AG08396 (cell line): Measurements from ENCODE around the gene HOXA9.
A peak's percentile ranks its signal among the peaks of the same experiment; 100 is the strongest.

ENCODE experiments used
- DNase-seq: peaks from one replicate; pipeline ENCODE4 v3.0.0; 2012; ENCODE audit warnings: low spot score, mixed read lengths

The HOXA9 gene

DNA sequence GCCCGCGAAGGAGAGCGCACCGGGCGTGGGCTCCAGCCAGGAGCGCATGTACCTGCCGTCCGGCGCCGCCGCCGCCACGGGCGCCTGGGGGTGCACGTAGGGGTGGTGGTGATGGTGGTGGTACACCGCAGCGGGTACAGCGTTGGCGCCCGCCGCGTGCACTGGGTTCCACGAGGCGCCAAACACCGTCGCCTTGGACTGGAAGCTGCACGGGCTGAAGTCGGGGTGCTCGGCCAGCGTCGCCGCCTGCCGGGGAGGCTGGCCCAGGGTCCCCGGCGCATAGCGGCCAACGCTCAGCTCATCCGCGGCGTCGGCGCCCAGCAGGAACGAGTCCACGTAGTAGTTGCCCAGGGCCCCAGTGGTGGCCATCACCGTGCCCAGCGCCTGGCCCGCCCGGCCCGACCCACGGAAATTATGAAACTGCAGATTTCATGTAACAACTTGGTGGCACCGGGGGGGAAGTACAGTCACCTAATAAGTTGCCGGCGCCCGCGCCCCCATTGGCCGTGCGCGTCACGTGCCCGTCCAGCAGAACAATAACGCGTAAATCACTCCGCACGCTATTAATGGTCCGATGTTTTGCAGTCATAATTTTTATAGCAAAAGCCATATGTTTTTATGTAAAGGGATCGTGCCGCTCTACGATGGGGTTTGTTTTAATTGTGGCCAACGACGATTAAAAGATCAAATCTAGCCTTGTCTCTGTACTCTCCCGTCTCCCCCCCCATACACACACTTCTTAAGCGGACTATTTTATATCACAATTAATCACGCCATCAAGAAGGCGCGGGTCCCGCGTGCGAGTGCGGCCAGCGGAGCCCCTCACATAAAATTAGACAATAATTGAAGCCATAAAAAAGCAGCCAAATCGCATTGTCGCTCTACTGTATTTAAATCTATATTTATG lies at the start of gene HOXA9:
TSS of gene HOXA9 (minus strand) at position 449 of the 907 bp plus-strand sequence. CDS start at position 369, 80 bp downstream.
- no peak for DNase-seq

DNA sequence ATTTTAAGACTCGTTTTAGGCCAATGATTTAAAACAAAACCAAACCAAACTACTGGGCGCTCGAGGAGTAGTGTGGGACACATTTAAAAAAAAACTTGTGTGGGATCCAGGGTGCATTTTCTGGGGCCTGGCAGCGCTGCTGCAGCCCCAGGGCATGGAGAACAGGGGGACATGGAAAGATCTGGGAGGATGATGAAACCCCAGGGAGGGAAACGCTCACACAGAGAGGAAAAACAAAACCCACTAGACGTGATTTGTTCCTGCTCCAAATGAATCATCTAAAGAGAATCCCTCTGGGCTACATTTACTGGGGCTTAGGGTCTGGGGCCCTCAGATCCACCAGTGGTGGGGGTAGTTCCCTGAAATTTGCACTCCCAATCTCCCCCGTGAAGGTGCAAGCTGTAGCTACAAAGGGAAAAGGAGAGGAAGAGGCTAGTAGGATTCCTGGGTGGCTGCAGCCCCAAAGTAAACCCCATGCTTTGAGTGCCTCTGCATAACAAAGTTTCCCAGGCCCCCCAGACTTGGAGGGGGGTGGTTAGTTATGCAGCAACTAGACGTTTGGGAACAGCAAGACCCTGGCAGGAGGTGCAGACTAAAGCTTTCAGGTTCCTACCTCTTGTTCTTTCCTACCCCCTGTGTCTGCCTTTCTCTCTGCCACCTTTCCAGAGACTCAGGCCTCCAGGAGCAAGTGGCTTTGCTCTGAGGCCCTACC lies 49.1 kb upstream of the HOXA9 start:
- DNase-seq, result no peak

DNA sequence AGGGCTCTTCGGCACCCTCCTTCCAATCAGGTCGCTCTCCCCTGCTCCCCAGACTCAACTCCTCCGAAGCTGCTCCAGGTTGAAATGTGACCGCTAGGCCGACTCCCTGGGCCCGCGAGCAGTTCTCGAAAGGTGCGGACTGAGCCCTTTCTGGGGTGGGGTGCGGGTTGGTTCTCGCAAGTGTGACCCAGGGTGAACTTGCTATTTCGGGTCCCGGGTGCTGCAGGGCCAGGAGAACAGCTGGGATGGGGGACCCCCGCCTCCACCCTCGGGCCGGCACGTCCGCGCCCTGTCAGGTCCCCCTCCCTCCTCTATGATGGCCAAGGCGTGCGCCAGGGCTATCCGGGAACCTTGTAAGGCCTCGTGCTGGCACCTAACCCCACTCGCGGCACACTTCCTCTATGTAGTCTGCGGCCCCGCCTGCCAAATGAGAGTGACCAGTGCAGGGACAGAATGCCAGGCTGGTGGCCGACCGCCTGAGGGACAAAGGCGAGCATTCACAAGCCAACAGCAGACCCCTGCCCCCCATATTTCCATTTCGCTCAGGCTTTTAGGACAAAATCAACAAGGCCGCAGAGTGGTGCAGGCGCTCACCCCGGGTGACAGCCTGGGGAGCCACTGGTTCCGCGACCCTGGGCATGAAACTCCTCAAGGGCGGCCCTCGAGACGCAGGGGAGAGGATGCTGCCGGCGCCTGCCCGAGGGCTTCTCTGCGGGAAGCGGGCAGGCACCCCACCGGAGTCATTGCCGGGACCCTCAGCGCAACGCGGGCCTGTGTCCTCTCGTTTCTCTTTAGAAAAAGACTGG lies 48.3 kb upstream of the HOXA9 start:
- no peak for DNase-seq

DNA sequence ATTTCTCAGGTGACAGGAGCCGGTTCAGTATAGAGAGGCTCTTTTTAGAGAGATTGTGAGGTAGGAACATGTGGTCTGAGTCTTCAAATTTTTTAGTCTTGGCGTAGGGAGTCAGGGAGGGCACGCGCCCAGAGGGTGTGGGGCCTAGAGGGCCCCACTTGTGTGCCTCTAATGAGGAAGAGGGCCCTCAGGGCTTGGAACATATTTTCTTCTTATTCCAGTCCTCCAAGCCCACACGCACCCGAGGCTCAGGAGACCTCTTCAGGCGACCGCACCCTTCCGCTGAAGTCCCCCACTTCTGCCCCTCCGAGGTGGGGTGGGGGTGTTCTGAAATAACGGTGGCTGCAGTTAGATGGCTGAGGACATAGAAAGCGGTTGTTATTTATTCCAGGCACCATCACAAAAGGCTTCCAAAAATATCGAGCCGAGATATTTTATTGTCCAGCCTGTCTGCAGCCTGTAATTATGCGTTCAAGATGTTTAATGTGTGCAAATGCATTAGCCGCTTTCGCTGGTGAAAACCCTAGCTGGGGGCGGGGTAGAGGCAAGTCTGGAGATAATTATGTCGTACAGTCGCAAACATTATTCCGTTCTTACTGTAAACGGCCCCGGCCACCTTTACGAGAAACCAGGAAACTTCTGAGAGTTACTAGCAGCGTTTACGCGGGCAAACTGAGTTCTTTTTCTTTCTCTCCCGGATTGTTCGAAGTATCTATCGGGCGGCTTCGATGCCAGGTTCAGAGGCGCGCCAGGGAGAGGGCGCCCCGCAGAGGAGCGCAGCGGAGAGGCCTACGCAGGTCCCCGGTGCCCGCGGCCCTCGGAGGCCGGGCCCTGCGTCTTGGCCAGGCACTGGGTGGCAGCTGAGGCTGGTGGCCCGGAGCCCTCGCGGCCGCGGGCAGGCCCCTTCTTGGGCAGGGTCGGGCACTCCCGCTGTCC lies 47.4 kb upstream of the HOXA9 start:
- DNase-seq, result no peak

DNA sequence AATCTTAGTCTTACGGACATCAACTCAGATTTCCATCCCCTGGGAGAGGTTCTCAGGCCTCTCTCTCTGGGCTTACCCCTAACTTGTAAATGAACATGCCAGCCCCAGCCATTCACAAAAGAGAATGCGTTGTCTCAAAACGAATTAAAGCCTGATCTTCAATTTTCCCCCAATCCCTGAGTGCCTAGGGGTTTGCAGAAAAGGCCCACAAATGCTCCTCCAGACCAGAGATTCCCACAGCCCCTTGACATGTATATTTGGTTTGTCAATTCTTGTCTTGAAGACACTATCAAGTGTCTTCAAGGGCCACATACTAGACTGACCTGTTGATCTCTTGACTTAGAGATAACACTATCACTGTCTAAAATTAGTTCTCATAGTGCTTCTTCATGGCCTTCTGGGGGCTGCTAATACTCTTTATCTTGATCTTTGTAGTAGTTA lies 46.4 kb upstream of the HOXA9 start:
- no peak for DNase-seq

DNA sequence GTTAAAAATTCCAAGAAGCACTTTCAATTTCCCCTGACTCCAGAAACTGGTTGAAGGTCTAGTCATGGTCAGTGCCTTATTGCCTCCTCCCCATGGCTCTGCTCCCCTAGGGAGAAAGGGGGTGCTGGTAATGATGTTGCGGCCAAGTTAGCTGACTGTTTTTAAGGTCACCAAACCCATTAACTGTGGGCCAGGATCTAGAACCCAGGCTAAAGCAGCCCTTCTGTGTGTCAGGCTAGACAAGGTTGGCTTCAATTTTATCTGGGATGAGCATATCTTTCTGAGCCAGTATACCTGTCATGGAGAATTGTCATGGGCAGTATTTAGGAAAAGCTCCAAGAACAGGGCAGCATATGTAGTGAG lies 45.7 kb upstream of the HOXA9 start:
- DNase-seq, result no peak

DNA sequence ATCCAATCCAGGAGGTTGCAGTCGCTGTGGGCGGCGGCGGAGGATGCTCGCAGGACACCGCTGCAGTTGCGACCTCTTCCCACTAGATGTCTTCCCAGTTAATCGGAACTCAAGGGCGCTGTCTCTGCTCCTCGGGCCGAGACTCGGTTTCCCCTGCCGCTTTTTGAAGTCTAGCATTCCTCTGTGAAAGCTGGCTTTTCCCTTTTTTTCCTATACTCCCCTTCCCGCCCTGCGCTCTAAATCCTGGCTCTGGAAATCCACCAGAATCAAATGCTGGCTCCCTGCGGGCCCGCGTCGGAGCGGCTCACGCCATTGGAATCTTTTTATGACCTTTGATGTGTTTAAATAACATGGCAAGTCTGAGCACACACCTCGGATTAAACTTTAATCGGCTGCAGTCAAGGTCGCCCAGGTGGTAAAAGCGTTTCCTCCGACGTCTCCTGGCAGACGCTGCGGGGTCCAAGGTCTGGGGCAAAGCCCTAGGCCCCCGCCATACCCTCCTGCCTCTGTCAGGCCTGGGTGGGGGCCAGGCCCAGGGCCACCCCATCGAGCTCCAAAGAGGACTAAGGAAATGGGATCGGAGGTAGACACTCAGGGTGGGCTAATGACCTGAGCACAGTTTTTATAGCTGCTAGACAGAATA lies 45.2 kb upstream of the HOXA9 start:
- DNase-seq, result peak; percentile 80

DNA sequence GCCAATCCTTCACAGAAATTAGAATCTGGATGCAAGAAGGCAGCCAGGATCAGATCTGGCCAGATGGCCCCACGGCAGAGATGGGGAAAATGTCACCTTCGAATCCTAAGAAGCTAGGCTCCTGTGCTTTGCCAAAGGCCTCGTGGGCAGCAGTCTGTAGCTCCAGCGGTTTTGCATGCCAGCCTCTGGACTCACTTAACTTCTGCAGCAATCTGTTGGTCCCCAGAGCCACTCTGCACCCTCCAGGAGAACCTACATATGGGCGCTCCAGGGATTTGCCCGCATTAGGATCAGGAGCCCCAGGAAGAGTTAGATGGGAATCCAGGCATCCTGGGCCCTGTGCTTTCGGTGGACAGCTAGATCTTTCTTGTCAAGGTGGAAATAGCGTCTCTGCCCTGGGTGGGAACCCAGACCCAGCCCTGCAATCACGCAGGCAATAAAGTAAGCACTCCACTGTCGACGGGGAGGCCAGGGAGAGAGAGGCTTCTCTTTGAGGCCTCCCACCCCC lies 44.6 kb upstream of the HOXA9 start:
- DNase-seq, result no peak

DNA sequence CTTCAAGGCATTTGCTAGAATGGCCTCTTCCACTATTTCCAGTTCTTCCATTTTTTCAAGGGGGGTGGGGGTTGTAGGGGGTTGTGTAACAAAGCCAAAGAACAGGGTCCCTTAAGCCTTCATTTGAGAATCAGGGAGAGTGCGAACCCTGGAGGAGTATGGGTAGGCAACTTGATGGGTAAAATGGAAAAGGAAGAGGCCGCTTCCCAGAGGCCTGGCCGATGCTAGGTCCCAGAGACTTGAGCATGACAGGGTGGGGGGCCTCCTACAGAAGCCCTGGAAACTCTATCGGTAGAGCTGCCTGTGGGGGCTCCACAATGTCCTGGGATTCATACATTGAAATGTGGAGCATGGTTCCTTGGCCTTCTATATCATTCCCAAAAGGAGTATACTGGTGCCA lies 43.7 kb upstream of the HOXA9 start:
- DNase-seq, result no peak

DNA sequence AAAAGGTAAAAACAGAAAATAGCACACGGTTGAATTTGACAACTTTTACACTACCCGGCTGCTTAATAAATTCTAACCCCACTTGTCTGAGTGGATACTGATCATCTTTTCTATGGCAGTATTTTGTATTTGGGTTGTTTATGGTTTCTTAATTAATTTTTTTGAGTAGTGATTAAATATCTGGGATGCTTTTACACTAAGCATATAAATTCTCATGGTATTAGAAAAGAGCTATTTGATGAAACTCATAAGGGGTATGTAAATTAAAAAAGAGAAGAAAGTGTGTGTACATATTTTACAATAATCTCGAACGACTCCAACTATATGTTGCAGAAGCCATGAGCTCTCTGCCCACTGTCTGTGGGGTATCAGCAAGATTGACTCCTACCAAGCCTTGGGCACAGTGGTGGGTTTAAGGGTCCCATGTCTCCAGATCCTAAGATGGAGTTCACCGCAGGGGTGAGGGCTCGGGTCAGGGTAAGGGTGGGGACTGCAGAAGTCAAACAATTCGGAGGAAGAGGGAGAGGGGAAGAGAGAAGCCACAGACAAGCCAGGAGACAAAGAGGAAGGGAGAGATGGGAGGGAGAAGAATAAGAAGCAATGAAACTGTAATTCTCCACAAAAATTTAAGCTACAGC lies 42.1 kb upstream of the HOXA9 start:
- no peak for DNase-seq

DNA sequence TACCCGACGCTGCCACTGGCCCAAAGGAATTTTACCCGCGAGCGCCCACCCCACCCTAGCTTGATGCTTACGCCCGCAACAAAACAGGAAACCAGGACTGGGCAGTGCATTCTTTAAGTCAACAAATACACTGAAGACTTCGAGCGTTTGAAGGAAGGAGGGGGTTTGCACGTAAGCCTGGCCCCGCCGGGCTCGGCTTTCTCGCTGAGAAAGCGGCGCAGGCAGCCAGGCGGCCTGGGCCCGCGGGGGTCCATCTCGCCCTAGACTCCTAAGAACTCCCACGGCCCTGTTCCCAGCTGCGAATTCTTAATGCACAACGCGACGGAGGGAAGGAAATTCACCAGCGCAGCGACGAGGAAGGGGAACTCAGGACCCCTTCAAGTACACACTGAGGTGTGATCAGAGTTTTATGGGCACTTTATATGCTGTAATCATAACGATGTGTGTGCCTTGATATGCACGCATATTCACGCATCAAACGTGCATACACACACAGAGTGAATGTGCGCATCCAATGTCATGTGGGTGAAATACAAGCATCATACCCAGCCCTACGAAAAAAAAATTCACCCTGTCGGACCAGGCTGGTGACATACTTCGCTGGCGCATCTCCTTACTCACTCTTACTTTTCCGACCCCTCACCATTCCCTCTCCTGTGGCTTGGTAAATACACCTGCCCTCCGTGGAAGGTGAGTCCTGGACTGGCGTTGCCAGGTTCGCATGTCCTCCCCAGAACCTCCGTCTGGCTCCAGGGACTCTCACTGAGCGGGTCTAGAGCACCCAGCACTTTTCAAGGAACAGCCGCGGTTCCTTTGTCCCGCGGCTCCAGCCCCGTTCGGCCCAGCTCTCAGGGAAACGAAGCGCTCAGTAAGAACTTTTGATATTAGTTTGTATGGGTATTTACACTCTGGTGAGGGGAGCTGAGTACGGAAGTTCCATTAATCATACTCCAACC lies 40.3 kb upstream of the HOXA9 start:
- DNase-seq, result no peak

DNA sequence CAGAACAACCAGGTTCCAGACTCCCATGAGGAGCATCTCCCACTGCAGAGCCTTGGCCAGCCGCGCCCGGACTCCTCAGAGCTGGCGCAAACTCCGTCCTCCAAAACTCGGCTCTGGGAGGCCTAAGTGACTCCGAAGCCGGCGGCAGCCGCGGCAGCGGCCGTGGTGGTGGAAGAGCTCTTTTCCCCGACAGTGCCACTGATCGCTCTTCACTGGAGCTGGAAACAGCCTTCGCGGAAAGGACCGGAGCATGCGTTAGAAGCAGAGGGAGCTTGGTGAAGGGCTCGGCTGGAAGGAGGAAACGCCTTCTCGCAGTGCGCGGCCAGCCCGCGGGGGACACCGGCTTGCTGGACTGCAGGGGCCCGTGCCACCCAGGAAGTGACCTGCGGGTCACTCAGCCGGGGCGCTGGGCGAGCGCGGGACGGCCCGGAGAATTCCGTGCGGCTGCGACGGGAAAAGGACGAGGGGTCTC lies 39.5 kb upstream of the HOXA9 start:
- no peak for DNase-seq

DNA sequence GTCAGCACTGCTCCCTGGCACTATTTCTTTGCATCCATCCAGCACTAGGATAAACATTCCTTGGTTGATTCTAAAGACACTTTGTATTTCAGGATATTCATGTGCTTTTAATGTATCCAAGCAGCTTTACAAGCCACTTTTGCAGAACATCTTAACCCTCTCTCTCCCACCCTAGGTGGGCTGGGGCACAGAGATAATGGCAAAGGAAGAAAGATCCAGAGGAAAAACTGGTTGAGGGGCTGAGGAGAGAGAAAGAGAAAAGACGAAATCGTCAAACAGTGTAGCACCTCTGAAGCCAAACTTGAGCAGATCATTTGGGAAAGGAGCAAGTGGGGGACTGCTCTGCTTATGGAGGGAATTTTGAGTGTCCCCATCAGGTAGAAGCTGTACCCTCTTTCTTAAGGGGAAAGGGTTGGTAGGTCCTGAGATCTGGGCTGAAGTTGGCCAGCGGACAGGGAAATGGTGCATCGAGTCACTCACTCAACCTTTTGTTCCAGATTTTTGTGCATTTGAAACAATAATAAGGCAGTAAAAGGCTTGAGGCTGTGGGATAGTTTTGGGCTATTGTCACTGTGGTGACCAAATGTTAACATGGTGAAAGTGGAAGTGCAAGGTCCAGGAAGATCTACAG lies 38.7 kb upstream of the HOXA9 start:
- DNase-seq, result no peak

DNA sequence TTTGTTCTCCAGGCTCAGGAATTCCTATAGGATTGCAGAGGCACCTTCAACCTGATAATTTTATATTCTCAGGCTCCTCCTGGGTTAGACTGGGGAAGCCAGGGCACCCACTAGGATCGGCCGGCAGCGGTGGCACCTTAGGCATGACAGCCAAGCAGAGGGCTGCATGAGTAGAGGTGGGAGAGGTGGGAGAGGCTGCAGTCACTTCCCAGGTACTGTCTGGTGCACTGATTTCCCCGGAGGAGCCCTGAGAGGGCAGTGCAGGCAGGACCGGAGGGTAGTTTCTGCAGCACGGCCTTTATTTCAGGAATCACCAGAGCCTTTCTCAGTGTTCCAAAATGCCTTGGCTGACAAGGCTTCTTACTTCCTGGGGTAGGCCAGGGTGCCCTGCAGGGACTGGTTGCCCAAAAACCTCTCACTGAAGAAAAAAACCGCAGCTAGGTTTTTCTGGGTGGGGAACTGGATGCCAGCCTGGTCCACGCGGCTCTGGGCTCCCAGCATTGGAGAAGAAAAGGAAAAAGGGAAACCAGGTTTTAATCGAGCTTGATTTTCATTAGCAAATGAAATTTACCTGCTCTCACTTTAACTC lies 38.1 kb upstream of the HOXA9 start:
- no peak for DNase-seq

DNA sequence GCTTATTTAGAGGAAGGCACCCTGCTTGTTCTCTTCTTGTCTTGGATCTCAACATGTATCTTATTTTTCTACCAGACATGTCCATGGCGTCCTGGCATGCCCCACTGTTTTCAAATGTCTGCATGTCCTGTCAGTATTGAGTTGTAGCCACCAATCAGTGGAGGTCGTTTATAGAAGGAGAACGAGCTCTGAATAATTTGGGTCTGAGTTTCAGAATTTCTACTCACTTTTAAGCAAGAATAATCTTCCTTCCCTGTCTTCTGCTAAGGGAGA lies 37.5 kb upstream of the HOXA9 start:
- DNase-seq, result no peak

DNA sequence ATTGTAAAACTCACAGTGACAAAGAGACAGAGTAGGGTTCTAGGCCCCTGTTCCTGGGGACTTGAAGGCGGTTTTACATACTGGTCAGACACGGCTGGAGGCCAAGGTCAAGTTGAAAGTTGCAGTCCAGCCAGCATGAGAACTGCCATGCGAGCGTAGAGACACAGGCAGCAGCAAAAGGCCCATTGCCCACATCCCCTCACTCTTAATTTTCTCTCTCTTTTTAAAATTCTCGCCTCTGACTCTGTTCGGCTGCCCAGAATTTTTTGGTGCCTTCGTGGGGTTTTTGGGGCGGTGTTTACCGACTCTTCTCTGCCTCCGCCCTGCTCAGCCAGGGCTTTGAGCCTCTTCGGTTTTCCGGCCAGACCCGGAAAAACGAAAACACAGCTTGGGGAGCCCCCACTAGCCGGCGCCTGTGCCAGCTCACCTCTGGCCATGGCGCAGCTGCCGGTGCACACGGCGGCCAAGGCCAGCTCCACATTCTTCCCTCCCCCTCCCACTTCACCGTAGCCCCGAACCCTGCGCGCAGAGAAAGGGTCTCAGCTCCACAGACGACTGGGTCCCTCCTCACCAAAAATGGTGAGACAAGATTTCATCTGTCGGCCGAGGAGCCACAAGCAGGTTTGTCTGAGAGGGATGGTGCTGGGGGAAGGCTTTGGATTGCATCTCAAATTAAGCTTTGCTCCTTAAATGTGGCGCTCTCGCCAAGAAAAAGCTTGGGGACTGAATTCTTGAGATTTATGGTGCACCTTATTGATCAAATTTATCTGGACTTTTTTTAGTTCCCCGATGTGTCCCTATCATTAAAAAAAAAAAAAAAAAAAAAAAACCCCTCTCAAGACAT lies 36.9 kb upstream of the HOXA9 start:
- no peak for DNase-seq

DNA sequence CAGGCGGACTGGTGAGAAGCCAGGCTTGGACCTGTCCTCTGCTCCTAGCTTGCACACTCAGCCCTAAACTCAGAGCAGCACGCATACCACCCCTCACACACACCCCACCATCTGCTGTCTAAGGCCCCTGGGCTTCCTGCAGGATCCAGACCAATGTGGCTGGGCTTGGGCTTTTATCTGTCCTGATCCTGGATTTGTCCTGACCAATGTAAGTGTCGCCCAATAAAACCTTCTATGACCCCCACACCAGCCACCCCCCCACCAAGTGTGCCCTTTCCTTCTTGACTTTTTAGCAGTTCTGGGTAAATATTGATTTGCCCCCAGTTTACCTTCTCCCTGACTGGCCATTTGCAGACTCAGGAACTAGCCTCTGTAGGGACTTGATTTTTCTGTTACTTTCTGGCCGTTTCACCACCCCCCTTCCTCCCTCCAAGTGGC lies 36.3 kb upstream of the HOXA9 start:
- DNase-seq, result no peak
